Measurements from ENCODE around the gene ZBTB24.
A peak's percentile ranks its signal among the peaks of the same experiment; 100 is the strongest.
"Not testable (repeated sequence)": the region's sequence is repeated elsewhere in the genome, so short reads cannot be mapped to it uniquely, and the experiment has no call there.

Gene ZBTB24

GRCh38 chr6:109482905-109483734, at the start of gene ZBTB24:
Gene ZBTB24 (minus strand): TSS chr6:109483219. CDS start chr6:109482026, 1,193 bp downstream.
- DNase-seq, result peak; percentile 4

- no peak for DNase-seq
These were observed 48.4 kb upstream of the ZBTB24 start for GRCh38 chr6:109531446-109531845.

GRCh38 chr6:109527989-109528388, 45.0 kb upstream of the ZBTB24 start:
- DNase-seq, result no peak

GRCh38 chr6:109526905-109527628, 44.0 kb upstream of the ZBTB24 start:
- no peak for DNase-seq

- DNase-seq, result no peak
These were observed 41.1 kb upstream of the ZBTB24 start for GRCh38 chr6:109524129-109524528.

DNA sequence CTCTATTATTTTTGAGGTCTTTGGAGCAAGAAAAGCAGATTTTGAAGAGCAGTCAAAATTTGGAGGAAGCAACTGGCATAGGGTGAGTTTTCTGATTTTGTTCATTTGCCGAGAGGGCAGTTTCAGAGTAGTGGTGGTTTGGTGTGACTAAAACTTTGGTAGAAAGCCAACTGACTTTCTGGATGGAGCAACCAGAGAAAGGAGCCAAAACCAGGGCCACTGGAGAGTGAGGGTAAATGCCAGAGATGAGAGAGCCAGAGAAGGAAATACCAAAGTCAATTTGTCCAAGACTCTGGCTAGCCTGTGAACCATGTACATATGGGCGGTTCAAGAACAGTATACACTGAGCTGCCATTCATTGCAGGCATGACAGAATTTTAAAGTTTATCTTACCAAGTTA, 40.5 kb upstream of the ZBTB24 start:
- no peak for DNase-seq

GRCh38 chr6:109521080-109521479, 38.1 kb upstream of the ZBTB24 start:
- peak; percentile 9 for DNase-seq

GRCh38 chr6:109519647-109520046, 36.6 kb upstream of the ZBTB24 start:
- not testable (repeated sequence) for DNase-seq

- DNase-seq, result no peak
These were observed 33.9 kb upstream of the ZBTB24 start for GRCh38 chr6:109516929-109517328.

GRCh38 chr6:109515781-109516409, 32.9 kb upstream of the ZBTB24 start:
- DNase-seq, result no peak

DNA sequence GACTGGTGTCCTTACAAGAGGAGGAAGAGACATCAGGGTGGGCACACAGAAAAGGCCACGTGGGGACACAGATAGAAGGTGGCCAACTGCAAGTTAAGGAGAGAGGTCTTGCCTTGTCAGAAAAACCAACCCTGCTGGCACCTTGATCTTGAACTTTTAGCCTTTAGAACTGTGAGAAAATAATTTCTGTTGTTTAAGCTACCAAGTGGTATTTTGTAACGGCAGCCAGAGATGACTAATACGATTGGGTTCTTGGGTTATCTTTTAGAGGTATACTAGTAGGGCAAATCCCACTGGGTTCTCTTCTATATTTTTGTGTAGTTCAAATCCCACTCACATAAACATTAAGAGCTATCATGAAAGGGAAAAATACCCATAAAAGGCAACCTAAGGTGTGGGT, 31.9 kb upstream of the ZBTB24 start:
- DNase-seq, result no peak

DNA sequence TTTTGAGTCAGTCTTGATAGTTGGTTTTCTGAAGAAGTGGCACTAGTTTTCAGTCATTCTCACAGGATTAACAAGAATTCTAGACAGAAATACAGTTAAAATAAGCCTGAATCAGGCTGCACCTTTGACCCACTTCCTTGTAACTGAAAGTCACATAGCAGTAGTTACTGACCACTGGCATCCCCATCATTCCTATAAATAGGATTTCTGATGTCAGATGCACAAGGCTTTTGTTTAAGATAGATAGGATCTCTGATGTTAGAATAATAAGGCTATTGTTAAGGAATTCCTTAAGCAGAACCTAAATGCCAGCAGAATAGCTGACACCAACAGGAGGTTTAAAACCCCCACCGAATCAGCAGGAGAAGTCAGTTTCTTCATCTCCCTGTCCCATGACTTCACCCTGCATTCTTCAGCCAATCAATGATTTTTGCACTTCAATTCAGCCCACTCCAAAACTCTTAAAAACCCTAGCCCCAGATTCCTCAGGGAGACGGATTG, 30.6 kb upstream of the ZBTB24 start:
- DNase-seq, result no peak

DNA sequence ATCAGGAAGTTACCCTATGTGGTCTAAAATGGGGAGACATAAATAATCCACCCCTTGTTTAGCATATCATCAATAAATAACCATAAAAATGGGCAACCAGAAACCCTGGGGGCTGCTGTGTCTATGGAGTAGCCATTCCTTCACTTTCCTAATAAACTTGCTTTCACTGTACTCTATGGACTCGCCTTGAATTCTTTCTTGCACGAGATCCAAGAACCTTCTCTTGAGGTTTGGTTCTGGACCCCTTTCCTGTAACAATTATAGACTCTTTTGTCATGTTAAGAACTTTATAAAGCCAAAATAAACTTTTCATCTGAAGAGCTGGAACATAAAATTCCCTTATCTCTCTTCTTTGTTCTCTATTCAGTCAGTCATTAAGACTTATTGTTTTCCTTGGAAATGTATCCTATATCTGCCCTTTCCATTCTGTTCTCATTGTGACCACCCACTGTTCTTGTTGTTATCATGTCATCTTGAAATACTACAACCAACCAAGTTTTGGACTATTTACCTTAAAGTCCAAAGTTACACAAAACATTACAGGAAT, 29.3 kb upstream of the ZBTB24 start:
- no peak for DNase-seq

GRCh38 chr6:109511832-109512231, 28.8 kb upstream of the ZBTB24 start:
- DNase-seq, result no peak

DNA sequence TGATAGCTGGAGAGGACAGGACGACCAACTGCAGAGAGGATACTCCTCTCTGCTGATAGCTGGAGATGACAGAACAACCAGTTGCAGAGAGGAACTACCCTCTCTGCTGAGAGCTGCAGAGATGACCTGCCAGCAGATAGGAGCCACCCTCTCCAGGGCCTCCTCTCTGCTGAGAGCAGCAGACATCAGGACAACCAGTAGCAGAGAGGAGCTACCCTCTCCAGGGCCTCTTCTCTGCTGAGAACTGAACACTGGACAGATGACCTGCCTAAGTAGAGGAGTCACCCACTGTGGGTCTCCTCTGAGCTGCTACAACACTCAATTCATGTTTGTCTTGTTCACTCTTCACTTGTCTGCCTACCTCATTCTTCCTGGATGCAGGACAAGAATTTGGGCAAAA, 27.3 kb upstream of the ZBTB24 start:
- DNase-seq, result no peak

DNA sequence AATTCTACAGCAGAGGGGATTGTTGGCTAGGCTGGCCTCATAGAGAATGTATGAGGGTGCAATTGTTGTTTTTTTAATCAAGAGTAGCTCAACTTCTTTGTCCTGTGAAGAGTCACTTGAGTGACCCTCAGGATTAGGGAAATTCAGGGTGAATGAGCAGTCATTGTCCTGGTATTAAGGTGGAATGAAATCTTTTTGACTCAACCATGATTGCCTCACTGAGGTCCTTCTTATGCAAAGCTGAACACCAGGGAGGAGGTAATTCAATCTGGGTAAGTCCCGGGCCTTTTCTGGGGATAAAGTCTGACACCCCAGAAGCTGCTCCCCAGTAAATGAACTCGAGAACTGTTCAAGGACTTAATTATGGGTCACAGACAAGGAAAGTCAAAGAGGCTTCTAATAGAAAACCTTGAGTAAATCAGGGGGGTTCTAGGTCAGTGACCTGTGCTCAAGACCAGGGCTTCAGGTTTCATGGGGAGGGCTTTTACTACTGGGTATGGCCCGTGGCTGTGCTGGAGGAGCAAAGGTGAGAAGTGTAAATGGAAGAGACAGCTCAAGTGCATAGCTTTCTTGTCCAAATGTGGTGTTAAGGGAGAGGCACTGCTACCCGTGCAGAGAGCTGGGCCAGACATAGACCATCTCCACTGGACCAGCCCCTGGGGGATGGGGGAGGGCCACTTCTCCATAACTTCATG, 25.3 kb upstream of the ZBTB24 start:
- DNase-seq, result no peak

- DNase-seq, result no peak
These were observed 24.6 kb upstream of the ZBTB24 start for GRCh38 chr6:109507490-109508072.

- DNase-seq, result no peak
These were observed 23.8 kb upstream of the ZBTB24 start for GRCh38 chr6:109506841-109507240.

- DNase-seq, result no peak
These were observed 23.3 kb upstream of the ZBTB24 start for GRCh38 chr6:109506314-109506713.

GRCh38 chr6:109503327-109504224, 20.6 kb upstream of the ZBTB24 start:
- DNase-seq, result no peak

DNA sequence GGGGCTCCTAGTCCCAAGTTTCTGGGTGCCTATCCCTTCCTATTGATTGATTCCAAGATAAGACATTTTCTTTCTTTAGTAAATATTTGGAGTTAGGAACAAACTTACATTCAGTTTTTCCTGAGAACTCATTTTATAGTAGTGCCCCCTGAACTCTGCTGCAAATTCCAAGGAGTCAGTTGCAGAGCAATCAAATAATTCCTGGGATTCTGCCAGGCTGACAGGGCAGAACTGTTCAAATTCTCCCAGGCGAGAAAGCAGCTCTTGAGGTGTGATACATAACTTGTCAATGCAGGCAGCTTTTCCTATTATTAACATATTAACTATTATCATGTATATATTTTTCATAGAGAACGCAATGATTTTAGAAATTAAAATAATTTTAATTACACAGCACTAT, 15.9 kb upstream of the ZBTB24 start:
- DNase-seq, result no peak
